DMS153 treated with DMSO at 0.1 percent for 48 hours (cell line): ENCODE results near the gene ZNF511.

ENCODE experiments used
- DNase-seq: peaks from one replicate; lab custom pipeline; 2025; ENCODE audit not compliant: unreplicated experiment; lab: John Stamatoyannopoulos, UW

Gene ZNF511

DNA sequence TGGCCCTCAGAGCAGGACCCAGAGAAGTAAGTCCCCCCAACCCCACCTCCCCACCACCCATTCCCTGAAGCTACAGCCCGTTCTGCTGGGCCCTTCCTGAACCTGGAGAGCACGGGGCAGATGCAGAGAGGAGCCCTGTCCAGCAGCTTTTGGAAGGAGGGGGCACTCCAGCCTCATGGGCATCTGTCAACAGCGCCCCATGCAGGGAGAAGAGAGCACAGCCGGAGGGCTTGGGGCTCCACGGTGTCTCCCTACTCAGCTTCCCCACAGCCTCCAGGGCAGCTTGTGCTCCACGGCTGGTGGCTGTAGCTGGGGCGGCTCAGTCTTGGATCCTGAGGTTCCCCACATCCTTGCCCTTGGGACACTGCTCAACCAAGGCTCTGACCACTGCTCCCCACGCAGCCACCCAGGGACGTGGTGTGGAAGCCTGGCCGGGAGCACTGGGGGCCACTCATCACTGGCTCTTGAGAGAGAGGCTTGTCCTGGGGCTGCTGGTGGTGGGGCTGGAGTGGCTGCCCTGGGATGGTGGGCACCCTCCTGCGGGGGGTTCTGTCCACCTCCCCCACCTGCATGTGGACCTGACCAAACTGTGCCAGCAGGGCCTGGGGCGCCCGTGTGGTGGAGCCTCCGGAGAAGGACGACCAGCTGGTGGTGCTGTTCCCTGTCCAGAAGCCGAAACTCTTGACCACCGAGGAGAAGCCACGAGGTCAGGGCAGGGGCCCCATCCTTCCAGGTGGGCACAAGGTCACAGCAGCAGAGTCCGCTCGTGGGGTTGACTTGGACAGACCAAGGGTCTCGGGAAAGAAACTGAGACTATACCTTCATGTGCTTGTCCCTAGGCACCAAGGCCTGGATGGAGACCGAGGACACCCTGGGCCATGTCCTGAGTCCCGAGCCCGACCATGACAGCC, 42.9 kb downstream of the ZNF511 start:
- DNase-seq = no peak

DNA sequence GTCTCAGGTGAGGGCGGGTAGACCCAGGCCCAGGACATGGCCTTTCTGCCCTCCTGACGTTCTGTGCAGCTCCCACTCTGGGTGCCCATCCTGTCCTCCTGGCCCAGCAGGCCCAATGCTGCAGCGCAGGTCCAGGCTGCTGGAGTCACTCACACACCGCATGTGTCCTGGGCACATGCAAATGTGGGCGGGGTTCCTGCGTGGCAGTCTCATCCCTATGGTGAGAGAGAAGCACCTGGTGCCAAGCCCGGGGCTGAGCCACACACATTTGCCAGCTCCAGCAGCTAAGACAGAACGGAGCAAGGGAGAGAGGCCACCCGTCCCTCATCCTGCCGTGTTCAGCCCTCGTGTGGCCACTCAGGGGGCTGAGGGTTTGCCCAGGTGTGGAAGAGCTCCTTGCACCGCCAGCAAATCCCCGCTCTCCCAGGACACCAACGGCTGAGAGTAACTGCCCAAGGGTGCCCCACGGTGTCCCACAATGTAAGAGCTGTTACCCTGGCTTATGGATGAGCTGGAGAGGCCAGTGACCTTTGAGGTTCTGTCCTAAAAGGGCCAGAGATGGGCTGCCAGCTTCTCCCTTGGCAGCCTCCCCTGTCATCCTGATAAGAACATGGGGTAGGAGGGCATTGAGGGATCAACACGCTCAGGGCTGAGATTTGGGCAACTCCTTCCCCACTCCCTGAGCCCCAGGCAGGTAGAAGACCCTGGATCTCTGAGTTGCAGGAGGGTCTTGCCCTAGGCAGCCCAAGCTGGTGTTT, 44.7 kb downstream of the ZNF511 start:
- no peak for DNase-seq

DNA sequence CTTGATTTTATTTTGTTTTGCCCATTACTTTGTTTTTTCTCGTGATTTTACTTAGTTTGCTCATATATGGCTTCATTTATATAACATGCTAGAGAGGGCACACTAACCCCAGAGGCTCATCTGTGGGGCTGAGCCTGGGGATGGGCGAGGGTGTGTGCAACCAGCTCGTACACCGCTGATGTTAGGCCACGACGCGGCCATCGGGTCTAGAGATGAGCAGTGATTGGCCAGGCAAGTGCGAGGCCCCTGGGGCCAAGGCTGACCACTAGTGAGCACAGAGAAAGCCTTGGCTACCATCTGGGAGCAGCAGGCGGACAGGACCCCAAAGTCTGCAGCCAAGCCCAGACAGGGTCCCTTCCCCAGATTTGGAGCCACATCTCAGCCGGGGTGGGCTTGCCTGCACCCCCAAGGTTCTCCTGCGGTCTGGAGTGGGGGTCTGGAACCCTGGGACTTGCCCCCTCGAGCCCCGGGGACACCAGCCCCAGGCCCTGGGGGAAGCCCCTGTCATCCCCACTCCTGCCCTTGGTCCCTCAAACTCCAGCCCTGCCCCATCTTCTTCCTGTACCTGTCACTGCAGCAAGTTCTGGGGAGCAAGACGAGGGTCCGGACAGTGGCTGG, 45.4 kb downstream of the ZNF511 start:
- no peak for DNase-seq

DNA sequence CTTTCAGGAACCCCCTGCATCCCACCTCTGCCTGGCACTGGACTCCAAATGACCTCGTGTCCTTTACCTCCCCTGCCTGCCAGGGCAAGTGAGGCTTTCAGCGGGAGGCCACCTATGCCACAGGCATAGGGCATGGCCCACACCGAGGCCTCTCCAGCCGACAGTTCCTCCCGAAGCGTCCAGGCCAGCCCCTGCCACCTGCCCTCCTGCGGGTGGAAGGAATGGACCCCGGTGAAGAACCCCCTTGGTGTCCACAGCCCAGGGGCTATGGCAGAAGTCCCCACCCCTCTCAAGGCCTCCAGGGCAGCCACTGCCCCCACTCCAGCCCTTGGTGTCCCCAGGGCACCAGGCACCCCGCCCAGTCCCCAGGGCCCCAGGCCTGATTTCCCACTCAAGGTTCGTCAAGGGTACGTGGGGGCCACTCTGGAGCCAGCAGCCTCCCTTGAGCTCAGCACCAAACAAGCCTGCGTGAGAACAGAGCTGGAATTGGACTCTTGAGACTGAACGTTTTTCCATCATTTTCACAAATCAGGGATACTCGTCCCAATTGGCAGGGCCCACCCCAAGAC, 46.0 kb downstream of the ZNF511 start:
- DNase-seq = no peak

- no peak for DNase-seq
Observed at GRCh38 chr10:133355266-133355665, 46.6 kb downstream of the ZNF511 start.

DNA sequence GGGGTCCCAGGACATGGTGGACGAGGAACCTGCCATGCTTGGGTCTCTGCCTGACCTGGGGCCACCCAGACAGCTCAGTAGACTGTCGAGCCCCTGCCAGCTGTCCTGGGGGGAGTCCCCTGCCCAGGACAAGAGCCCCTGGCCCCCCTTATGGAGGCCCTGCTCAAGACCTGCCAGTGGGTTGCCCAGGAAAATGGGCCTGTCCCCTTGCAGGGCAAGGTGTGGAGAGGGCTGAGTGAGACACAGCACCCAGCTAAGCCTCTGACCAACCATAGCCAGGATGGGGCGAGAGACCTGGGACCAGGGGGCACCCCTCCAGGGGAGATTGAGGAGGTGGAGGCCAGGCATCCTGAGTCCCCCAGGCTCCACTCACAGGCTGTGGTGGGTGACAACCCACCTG, 47.3 kb downstream of the ZNF511 start:
- no peak for DNase-seq

- no peak for DNase-seq
Observed at GRCh38 chr10:133356549-133357284, 48.0 kb downstream of the ZNF511 start.

DNA sequence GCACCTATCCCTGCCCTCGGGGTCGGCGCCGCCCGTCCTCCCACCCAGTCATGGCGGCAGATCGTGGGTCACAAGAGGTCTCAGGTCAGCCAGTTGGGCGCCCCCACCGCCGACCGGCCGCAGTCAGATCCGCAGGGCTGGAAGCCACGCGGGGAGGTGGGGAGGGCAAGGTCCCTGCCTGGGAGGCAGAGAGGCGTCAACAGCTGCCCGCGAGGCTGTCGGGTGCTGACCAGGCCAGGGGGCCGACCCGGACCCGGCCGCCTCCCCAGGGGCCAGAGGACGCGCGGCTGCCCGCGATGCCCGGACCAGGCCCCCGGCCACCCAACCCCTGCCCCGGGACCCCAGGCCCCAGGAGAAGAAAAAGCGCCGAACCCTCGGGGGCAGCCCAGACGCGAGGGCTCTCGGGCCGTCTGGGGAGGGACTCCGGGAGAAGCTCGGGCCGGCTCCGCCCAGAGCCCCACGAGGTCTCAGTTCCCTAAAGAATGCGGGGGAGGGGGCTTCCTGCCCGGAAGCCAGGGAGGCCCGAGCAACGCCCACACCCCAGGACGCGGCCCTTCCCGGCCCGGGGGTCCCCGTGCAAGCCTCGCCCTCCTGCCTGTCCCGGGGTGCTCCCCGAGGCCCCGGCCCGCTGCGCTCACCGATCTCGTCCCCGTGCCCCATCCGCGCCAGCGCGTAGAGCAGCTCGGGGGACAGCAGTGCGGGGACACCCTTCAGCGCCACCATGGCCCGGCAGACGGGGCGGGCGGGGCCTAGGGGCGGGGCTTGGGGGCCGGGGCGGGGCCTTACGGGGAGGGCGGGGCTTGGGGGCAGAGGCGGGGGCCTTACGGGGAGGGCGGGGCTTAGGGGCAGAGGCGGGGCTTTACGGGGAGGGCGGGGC, 48.8 kb downstream of the ZNF511 start, which contains the start of gene FUOM:
TSS of gene FUOM (minus strand) at position 735 of the 877 bp plus-strand sequence. CDS start at position 723, 12 bp downstream.
- DNase-seq = peak; percentile 35

GRCh38 chr10:133358162-133358924, 49.6 kb downstream of the ZNF511 start:
- no peak for DNase-seq

- no peak for DNase-seq
Observed at GRCh38 chr10:133358925-133359310, 50.2 kb downstream of the ZNF511 start.

GRCh38 chr10:133359554-133359971, 50.8 kb downstream of the ZNF511 start:
- peak; percentile 47 for DNase-seq

- no peak for DNase-seq
Observed at GRCh38 chr10:133359972-133360610, 51.4 kb downstream of the ZNF511 start.

- DNase-seq = no peak
Observed at GRCh38 chr10:133361227-133361626, 52.5 kb downstream of the ZNF511 start.

DNA sequence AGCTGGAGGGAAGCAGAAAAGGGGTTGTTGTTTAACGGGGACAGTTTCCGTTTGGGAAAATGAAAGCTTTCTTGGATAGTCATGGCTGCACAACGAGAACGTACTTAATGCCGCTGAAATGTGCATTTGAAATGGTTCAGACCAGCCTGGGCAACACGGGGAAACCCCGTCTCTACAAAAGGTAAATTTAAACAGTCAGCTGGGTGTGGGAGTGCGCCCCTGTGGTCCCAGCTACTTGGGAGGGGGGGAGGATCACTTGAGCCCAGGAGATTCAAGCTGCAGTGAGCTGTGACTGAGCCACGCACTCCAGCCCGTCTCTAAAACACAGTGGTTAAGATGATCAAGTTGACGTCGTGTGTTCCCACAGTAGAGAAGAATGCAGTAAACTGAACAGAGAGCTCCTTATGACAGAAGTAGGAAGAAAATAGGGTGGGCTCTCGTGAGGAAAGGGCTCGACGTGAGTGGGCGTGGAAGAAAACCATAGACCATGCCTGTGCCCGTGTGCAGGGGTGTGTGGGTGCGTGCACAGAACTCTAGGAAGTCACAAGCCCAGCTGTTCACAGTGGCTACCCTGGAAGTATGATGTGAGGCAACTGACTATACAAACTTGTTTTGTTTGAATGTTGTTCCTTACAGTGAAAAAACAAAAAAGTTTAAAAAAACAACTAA, 53.2 kb downstream of the ZNF511 start:
- DNase-seq = no peak
